ENCODE measurements around the gene KRTAP9-7.

GRCh38 chr17:41307647-41308046 lies 32.1 kb downstream of the KRTAP9-7 start:
- TF ChIP-seq CTCF (IDR thresholded peaks at IDR 0.05) = no peak
- TF ChIP-seq ATF3 (CRISPR knock-in tag; conservative IDR thresholded peaks at IDR 0.05) = no peak
- no peak for TF ChIP-seq ATF1 (CRISPR knock-in tag; IDR thresholded peaks at IDR 0.05)
- no peak for TF ChIP-seq ZMAT4 (CRISPR knock-in tag; IDR thresholded peaks at IDR 0.05)
- TF ChIP-seq ZBTB21 (CRISPR knock-in tag; IDR thresholded peaks at IDR 0.05; ENCODE audit: borderline replicate concordance) = no peak
- no peak for TF ChIP-seq USF1 (CRISPR knock-in tag; IDR thresholded peaks at IDR 0.05)
- no peak for TF ChIP-seq MAX (CRISPR knock-in tag; IDR thresholded peaks at IDR 0.05)
- no peak for TF ChIP-seq HMGA2 (CRISPR knock-in tag; IDR thresholded peaks at IDR 0.05)
- TF ChIP-seq ETV6 (CRISPR knock-in tag; IDR thresholded peaks at IDR 0.05) = no peak
